T follicular helper cell (primary cell): ENCODE measurements around the gene ZSCAN5B.
"Not testable (repeated sequence)": the region's sequence is repeated elsewhere in the genome, so short reads cannot be mapped to it uniquely, and the experiment has no call there.

ENCODE experiments used
- DNase-seq: peaks from one replicate; pipeline ENCODE4 v3.0.0-alpha.2; 2020; ENCODE audit warnings: low read depth

Gene ZSCAN5B

GRCh38 chr19:56175861-56176307 lies 21.7 kb downstream of the ZSCAN5B start, which contains the start of gene GALP:
Gene GALP, plus strand, starts transcription at chr19:56176008. Its CDS starts 1,101 bp downstream, at chr19:56177109.
- DNase-seq, result not testable (repeated sequence)

- DNase-seq, result no peak
These were observed 23.0 kb downstream of the ZSCAN5B start for GRCh38 chr19:56174550-56174949.

GRCh38 chr19:56174086-56174485 lies 23.5 kb downstream of the ZSCAN5B start:
- no peak for DNase-seq

GRCh38 chr19:56170261-56170660 lies 27.3 kb downstream of the ZSCAN5B start:
- DNase-seq, result no peak

GRCh38 chr19:56167064-56167578 lies 30.5 kb downstream of the ZSCAN5B start:
- no peak for DNase-seq

- DNase-seq, result no peak
These were observed 34.5 kb downstream of the ZSCAN5B start for GRCh38 chr19:56163097-56163496.

GRCh38 chr19:56162258-56162657 lies 35.3 kb downstream of the ZSCAN5B start:
- no peak for DNase-seq

- DNase-seq, result no peak
These were observed 36.0 kb downstream of the ZSCAN5B start for GRCh38 chr19:56161534-56161933.

GRCh38 chr19:56159622-56160271 lies 37.8 kb downstream of the ZSCAN5B start:
- no peak for DNase-seq

- no peak for DNase-seq
These were observed 38.5 kb downstream of the ZSCAN5B start for GRCh38 chr19:56159009-56159559.

- no peak for DNase-seq
These were observed 39.3 kb downstream of the ZSCAN5B start for GRCh38 chr19:56158170-56158757.

GRCh38 chr19:56156768-56157167 lies 40.8 kb downstream of the ZSCAN5B start:
- DNase-seq, result no peak

GRCh38 chr19:56155124-56155687 lies 42.4 kb downstream of the ZSCAN5B start:
- DNase-seq, result no peak

- DNase-seq, result no peak
These were observed 44.1 kb downstream of the ZSCAN5B start for GRCh38 chr19:56153507-56153906.

GRCh38 chr19:56152644-56153043 lies 44.9 kb downstream of the ZSCAN5B start:
- no peak for DNase-seq

GRCh38 chr19:56150358-56150757 lies 47.2 kb downstream of the ZSCAN5B start:
- DNase-seq, result no peak

- no peak for DNase-seq
These were observed 47.9 kb downstream of the ZSCAN5B start for GRCh38 chr19:56149656-56150038.

GRCh38 chr19:56148955-56149655 lies 48.5 kb downstream of the ZSCAN5B start:
- DNase-seq, result not testable (repeated sequence)

GRCh38 chr19:56148096-56148495 lies 49.5 kb downstream of the ZSCAN5B start:
- no peak for DNase-seq

- no peak for DNase-seq
These were observed 50.3 kb downstream of the ZSCAN5B start for GRCh38 chr19:56147307-56147706.

- no peak for DNase-seq
These were observed 50.7 kb downstream of the ZSCAN5B start for GRCh38 chr19:56146904-56147303.

- no peak for DNase-seq
These were observed 51.9 kb downstream of the ZSCAN5B start for GRCh38 chr19:56145698-56146097.
